IMR-90 (cell line): Measurements from ENCODE around the gene COL4A2. TPM values are rescaled to one million over a fixed set of nuclear protein-coding genes. Genes with fewer than 3 reads are reported as not detected.

ENCODE experiments used
- ATAC-seq: fragments of 200-7000 bp; cut with Tn5 transposase; 2 replicates; pipeline ENCODE4 v1.9.1; 2020; ENCODE audit warnings: low read depth, mild to moderate bottlenecking, moderate library complexity
- BruUV-seq: library from RNA; stranded (reverse); fragments of 400-500 nt; replicated peaks from 2 replicates; lab custom pipeline; 2021; lab: Mats Ljungman, UMichigan
- CTCF ChIA-PET: fragments of 300-600 bp; formaldehyde crosslinking; extraction: SDS; loops from one replicate; lab custom pipeline; 2021; ENCODE audit warnings: antibody characterized with exemption; lab: Yijun Ruan, JAX
- POLR2A ChIA-PET: fragments of 300-600 bp; sonication (Branson Sonifier 250); formaldehyde crosslinking; loops from one replicate; lab custom pipeline; 2022; ENCODE audit warnings: antibody characterized with exemption; ENCODE audit not compliant: unreplicated experiment; lab: Charles Lee
- DNase-seq: peaks from one replicate; pipeline ENCODE4 v3.0.0; 2013
- H2AFZ ChIP-seq: replicated peaks from 2 replicates; pipeline ENCODE3; 2013; ENCODE audit warnings: low read length, mild to moderate bottlenecking; ENCODE audit not compliant: poor library complexity
- H2AK5ac ChIP-seq: 2 replicates; pipeline ENCODE4 v1.6.1; 2013; ENCODE audit warnings: low read depth, low read length, inconsistent platforms
- H2AK9ac ChIP-seq: replicated peaks from 2 replicates; pipeline ENCODE3; 2013; ENCODE audit warnings: mild to moderate bottlenecking, low read depth, low read length, moderate library complexity; ENCODE audit not compliant: poor library complexity
- H2BK120ac ChIP-seq: 2 replicates; pipeline ENCODE4 v1.6.1; 2013; ENCODE audit warnings: low read depth, low read length, inconsistent platforms
- H2BK15ac ChIP-seq: 3 replicates; pipeline ENCODE4 v1.6.1; 2013; ENCODE audit warnings: low read depth, low read length, inconsistent platforms
- H2BK20ac ChIP-seq: 2 replicates; pipeline ENCODE4 v1.6.1; 2013; ENCODE audit warnings: low read depth, mild to moderate bottlenecking, inconsistent platforms, low read length, moderate library complexity
- H2BK5ac ChIP-seq: 2 replicates; pipeline ENCODE4 v1.6.1; 2013; ENCODE audit warnings: mild to moderate bottlenecking, low read depth, low read length, inconsistent platforms; ENCODE audit not compliant: poor library complexity, severe bottlenecking
- H3K14ac ChIP-seq: replicated peaks from 2 replicates; pipeline ENCODE4 v1.6.1; 2013; ENCODE audit warnings: low read depth, low read length, inconsistent platforms
- H3K18ac ChIP-seq: 2 replicates; pipeline ENCODE4 v1.6.1; 2013; ENCODE audit warnings: low read depth, low read length, control low read depth
- H3K23ac ChIP-seq: 2 replicates; pipeline ENCODE4 v1.6.1; 2013; ENCODE audit warnings: low read depth, low read length, inconsistent platforms
- H3K27ac ChIP-seq: 2 replicates; pipeline ENCODE4 v1.5.1; 2013; ENCODE audit warnings: mild to moderate bottlenecking, control low read depth, low read length; ENCODE audit not compliant: insufficient read depth
- H3K27me3 ChIP-seq: 2 replicates; pipeline ENCODE4 v1.6.1; 2013; ENCODE audit warnings: low read length; ENCODE audit not compliant: control insufficient read depth, insufficient read depth
- H3K36me3 ChIP-seq: 2 replicates; pipeline ENCODE4 v1.6.1; 2013; ENCODE audit warnings: low read length, mixed read lengths; ENCODE audit not compliant: control insufficient read depth, insufficient read depth
- H3K4ac ChIP-seq: 2 replicates; pipeline ENCODE4 v1.6.1; 2013; ENCODE audit warnings: low read depth, low read length, inconsistent platforms
- H3K4me1 ChIP-seq: 2 replicates; pipeline ENCODE4 v1.6.1; 2013; ENCODE audit warnings: low read length, mixed read lengths; ENCODE audit not compliant: control insufficient read depth, insufficient read depth
- H3K4me2 ChIP-seq: 2 replicates; pipeline ENCODE4 v1.6.1; 2013; ENCODE audit warnings: low read depth, mild to moderate bottlenecking, control low read depth, low read length, moderate library complexity
- H3K4me3 ChIP-seq: 2 replicates; pipeline ENCODE4 v1.5.1; 2013; ENCODE audit warnings: low read depth, mild to moderate bottlenecking, control low read depth, low read length, moderate library complexity; ENCODE audit not compliant: insufficient read depth
- H3K56ac ChIP-seq: 2 replicates; pipeline ENCODE4 v1.6.1; 2013; ENCODE audit warnings: low read length, inconsistent platforms; ENCODE audit not compliant: insufficient read depth; ENCODE audit errors: extremely low read depth
- H3K79me1 ChIP-seq, 2 experiments: 2 replicates each; pipeline ENCODE4 v1.6.1; 2013; ENCODE audit warnings: low read length in 2 of 2, inconsistent platforms in 1 of 2, low read depth in 1 of 2
- H3K9ac ChIP-seq: 2 replicates; pipeline ENCODE4 v1.6.1; 2013; ENCODE audit warnings: low read depth, low read length, control low read depth
- H3K9me1 ChIP-seq: 2 replicates; pipeline ENCODE4 v1.6.1; 2013; ENCODE audit warnings: low read length, inconsistent platforms; ENCODE audit not compliant: insufficient read depth
- H3K9me3 ChIP-seq: 2 replicates; pipeline ENCODE4 v1.6.1; 2013; ENCODE audit warnings: low read length; ENCODE audit not compliant: control insufficient read depth, insufficient read depth
- H4K20me1 ChIP-seq: 2 replicates; pipeline ENCODE4 v1.6.1; 2013; ENCODE audit warnings: low read length, inconsistent platforms; ENCODE audit not compliant: insufficient read depth
- H4K5ac ChIP-seq: 2 replicates; pipeline ENCODE4 v1.6.1; 2013; ENCODE audit warnings: mild to moderate bottlenecking, low read depth, low read length, control low read depth
- H4K8ac ChIP-seq, 2 experiments: 2 replicates each; pipeline ENCODE4 v1.6.1; 2013; ENCODE audit warnings: low read depth in 2 of 2, low read length in 2 of 2, control low read depth in 1 of 2, inconsistent platforms in 1 of 2
- H4K91ac ChIP-seq: 2 replicates; pipeline ENCODE4 v1.6.1; 2013; ENCODE audit warnings: low read depth, low read length, inconsistent platforms; ENCODE audit not compliant: insufficient read depth
- CHD1 ChIP-seq: IDR thresholded peaks from 2 replicates; pipeline ENCODE4 v1.6.1; 2012; ENCODE audit warnings: low read depth, low read length, improper control_type of control experiment
- RCOR1 ChIP-seq: IDR thresholded peaks from 2 replicates; pipeline ENCODE4 v1.6.1; 2012; ENCODE audit warnings: mild to moderate bottlenecking, low read length, improper control_type of control experiment; ENCODE audit not compliant: insufficient replicate concordance
- WGBS, 2 experiments: methylation state at CpG; one replicate each; pipeline versions ENCODE4 v1.1.5 to v1.1.7; 2013; ENCODE audit warnings: missing lambda C conversion rate in 2 of 2; ENCODE audit not compliant: insufficient read length in 1 of 2; ENCODE audit errors: extremely low coverage in 2 of 2; 5-methylcytosine and 5-hydroxymethylcytosine counted together
- dilution Hi-C: fragments of 300-500 bp; cut with HindIII; formaldehyde crosslinking; loops from one replicate; pipeline ENCODE4 v1.14.3; 2018; ENCODE audit warnings: low sequenced_read_pairs; ENCODE audit not compliant: unreplicated experiment
- in situ Hi-C: fragments of 300-500 bp; cut with MboI; formaldehyde crosslinking; loops from 3 replicates; pipeline ENCODE4 v1.14.3; 2019; ENCODE audit warnings: low sequenced_read_pairs, inconsistent platforms, mixed read lengths
- intact Hi-C: fragments of 100-400 bp; cut with micrococcal nuclease; formaldehyde crosslinking; loops from 2 replicates; pipeline ENCODE4 v1.10.0; 2022
- polyA plus RNA-seq, 3 experiments: library from polyadenylated mRNA; depleted of rRNA; stranded (reverse); fragments of >200 nt; gene quantifications; 2 replicates each; pipeline ENCODE4 v1.2.3, GENCODE V29; 2012; ENCODE audit warnings: low replicate concordance in 1 of 3
- total RNA-seq: library from RNA; depleted of rRNA; stranded (reverse); fragments of >200 nt; gene quantifications from 2 replicates; pipeline ENCODE4 v1.2.3, GENCODE V29; 2012

Gene COL4A2
- total and polyA plus RNA-seq, 2 of the 4 experiments (the other 2 are of a cell fraction): 90.7 to 457 TPM

GRCh38 chr13:110297766-110298504 lies 9.1 kb upstream of the COL4A2 start:
- Histone ChIP-seq H2AFZ (peak overlapping the region; percentile 79), H4K91ac (no peak overlapping the region), H3K4me2 (peak overlapping the region; percentile 38), H3K23ac (peak overlapping the region; percentile 53; the same call in 1 of the 2 replicates), H4K8ac (peak overlapping the region in 1 of 2 experiments; percentile 71; a peak in 2 of 4 replicates), H3K4ac (no peak overlapping the region; the same call in 1 of the 2 replicates), H3K79me1 (peaks cover 12 to 80% of the 10 kb centered on the region in 2 experiments; a peak in 3 of 4 replicates), H3K9ac (no peak overlapping the region), H2BK15ac (no peak overlapping the region), H2AK9ac (no peak overlapping the region), H3K4me1 (peaks cover 28% of the 10 kb centered on the region), H3K56ac (no peak overlapping the region), H3K14ac (peak overlapping the region; percentile 39; the same call in 1 of the 2 replicates), H3K9me1 (peaks cover 35% of the 10 kb centered on the region), H3K27me3 (no peaks in the 10 kb centered on the region), H3K18ac (no peak overlapping the region), H4K5ac (peak overlapping the region; percentile 22; the same call in 1 of the 2 replicates), H2AK5ac (0 out of 2 replicates have a peak overlapping the region, but pooled peaks have one; percentile 34), H2BK5ac (peak overlapping the region; percentile 14), H3K9me3 (no peaks in the 10 kb centered on the region), H2BK120ac (peak overlapping the region; percentile 25; the same call in 1 of the 2 replicates), H3K36me3 (peaks cover 22% of the 10 kb centered on the region), H3K4me3 (no peak overlapping the region), H3K27ac (no peak overlapping the region), H2BK20ac (no peak overlapping the region), H4K20me1 (peaks cover 95% of the 10 kb centered on the region)
- dilution Hi-C loops: no loop called here
- ChIA-PET CTCF (interaction anchor here (0.7 to 1.5 kb wide), 2 partner anchors 51 to 77 kb away, joined by 3 read pairs; no protein-coding TSS in a partner anchor), POLR2A (no interaction called here)
- TF ChIP-seq RCOR1: no peak
- 0 out of 2 replicates have a peak, but pooled peaks have one; percentile 36 for TF ChIP-seq CHD1
- DNase-seq: no peak
- WGBS, 2 experiments: no CpG with 5 or more reads among the region's 12 CpGs
- ATAC-seq: no peak
- intact Hi-C loops: no loop called here
- no TSS peak for BruUV-seq
- in situ Hi-C loops: no loop called here
